IMR-90 (cell line): ENCODE results near the gene MRPS35. TPM values are rescaled to one million over a fixed set of nuclear protein-coding genes. Genes with fewer than 3 reads are reported as not detected.
"Not testable (repeated sequence)": the region's sequence is repeated elsewhere in the genome, so short reads cannot be mapped to it uniquely, and the experiment has no call there.

Experiments used
- ATAC-seq: fragments of 200-7000 bp; cut with Tn5 transposase; 2 replicates; pipeline ENCODE4 v1.9.1; 2020; ENCODE audit warnings: low read depth, mild to moderate bottlenecking, moderate library complexity
- BruUV-seq: library from RNA; stranded (reverse); fragments of 400-500 nt; replicated peaks from 2 replicates; lab custom pipeline; 2021; lab: Mats Ljungman, UMichigan
- CTCF ChIA-PET: fragments of 300-600 bp; formaldehyde crosslinking; extraction: SDS; loops from one replicate; lab custom pipeline; 2021; ENCODE audit warnings: antibody characterized with exemption; lab: Yijun Ruan, JAX
- POLR2A ChIA-PET: fragments of 300-600 bp; sonication (Branson Sonifier 250); formaldehyde crosslinking; loops from one replicate; lab custom pipeline; 2022; ENCODE audit warnings: antibody characterized with exemption; ENCODE audit not compliant: unreplicated experiment; lab: Charles Lee
- DNase-seq: peaks from one replicate; pipeline ENCODE4 v3.0.0; 2013
- H2AFZ ChIP-seq: replicated peaks from 2 replicates; pipeline ENCODE3; 2013; ENCODE audit warnings: low read length, mild to moderate bottlenecking; ENCODE audit not compliant: poor library complexity
- H2AK5ac ChIP-seq: 2 replicates; pipeline ENCODE4 v1.6.1; 2013; ENCODE audit warnings: low read depth, low read length, inconsistent platforms
- H2AK9ac ChIP-seq: replicated peaks from 2 replicates; pipeline ENCODE3; 2013; ENCODE audit warnings: mild to moderate bottlenecking, low read depth, low read length, moderate library complexity; ENCODE audit not compliant: poor library complexity
- H2BK120ac ChIP-seq: 2 replicates; pipeline ENCODE4 v1.6.1; 2013; ENCODE audit warnings: low read depth, low read length, inconsistent platforms
- H2BK15ac ChIP-seq: 3 replicates; pipeline ENCODE4 v1.6.1; 2013; ENCODE audit warnings: low read depth, low read length, inconsistent platforms
- H2BK20ac ChIP-seq: 2 replicates; pipeline ENCODE4 v1.6.1; 2013; ENCODE audit warnings: low read depth, mild to moderate bottlenecking, inconsistent platforms, low read length, moderate library complexity
- H2BK5ac ChIP-seq: 2 replicates; pipeline ENCODE4 v1.6.1; 2013; ENCODE audit warnings: mild to moderate bottlenecking, low read depth, low read length, inconsistent platforms; ENCODE audit not compliant: poor library complexity, severe bottlenecking
- H3K14ac ChIP-seq: replicated peaks from 2 replicates; pipeline ENCODE4 v1.6.1; 2013; ENCODE audit warnings: low read depth, low read length, inconsistent platforms
- H3K18ac ChIP-seq: 2 replicates; pipeline ENCODE4 v1.6.1; 2013; ENCODE audit warnings: low read depth, low read length, control low read depth
- H3K23ac ChIP-seq: 2 replicates; pipeline ENCODE4 v1.6.1; 2013; ENCODE audit warnings: low read depth, low read length, inconsistent platforms
- H3K27ac ChIP-seq: 2 replicates; pipeline ENCODE4 v1.5.1; 2013; ENCODE audit warnings: mild to moderate bottlenecking, control low read depth, low read length; ENCODE audit not compliant: insufficient read depth
- H3K27me3 ChIP-seq: 2 replicates; pipeline ENCODE4 v1.6.1; 2013; ENCODE audit warnings: low read length; ENCODE audit not compliant: control insufficient read depth, insufficient read depth
- H3K36me3 ChIP-seq: 2 replicates; pipeline ENCODE4 v1.6.1; 2013; ENCODE audit warnings: low read length, mixed read lengths; ENCODE audit not compliant: control insufficient read depth, insufficient read depth
- H3K4ac ChIP-seq: 2 replicates; pipeline ENCODE4 v1.6.1; 2013; ENCODE audit warnings: low read depth, low read length, inconsistent platforms
- H3K4me1 ChIP-seq: 2 replicates; pipeline ENCODE4 v1.6.1; 2013; ENCODE audit warnings: low read length, mixed read lengths; ENCODE audit not compliant: control insufficient read depth, insufficient read depth
- H3K4me2 ChIP-seq: 2 replicates; pipeline ENCODE4 v1.6.1; 2013; ENCODE audit warnings: low read depth, mild to moderate bottlenecking, control low read depth, low read length, moderate library complexity
- H3K4me3 ChIP-seq: 2 replicates; pipeline ENCODE4 v1.5.1; 2013; ENCODE audit warnings: low read depth, mild to moderate bottlenecking, control low read depth, low read length, moderate library complexity; ENCODE audit not compliant: insufficient read depth
- H3K56ac ChIP-seq: 2 replicates; pipeline ENCODE4 v1.6.1; 2013; ENCODE audit warnings: low read length, inconsistent platforms; ENCODE audit not compliant: insufficient read depth; ENCODE audit errors: extremely low read depth
- H3K79me1 ChIP-seq, 2 experiments: 2 replicates each; pipeline ENCODE4 v1.6.1; 2013; ENCODE audit warnings: low read length in 2 of 2, inconsistent platforms in 1 of 2, low read depth in 1 of 2
- H3K9ac ChIP-seq: 2 replicates; pipeline ENCODE4 v1.6.1; 2013; ENCODE audit warnings: low read depth, low read length, control low read depth
- H3K9me1 ChIP-seq: 2 replicates; pipeline ENCODE4 v1.6.1; 2013; ENCODE audit warnings: low read length, inconsistent platforms; ENCODE audit not compliant: insufficient read depth
- H3K9me3 ChIP-seq: 2 replicates; pipeline ENCODE4 v1.6.1; 2013; ENCODE audit warnings: low read length; ENCODE audit not compliant: control insufficient read depth, insufficient read depth
- H4K20me1 ChIP-seq: 2 replicates; pipeline ENCODE4 v1.6.1; 2013; ENCODE audit warnings: low read length, inconsistent platforms; ENCODE audit not compliant: insufficient read depth
- H4K5ac ChIP-seq: 2 replicates; pipeline ENCODE4 v1.6.1; 2013; ENCODE audit warnings: mild to moderate bottlenecking, low read depth, low read length, control low read depth
- H4K8ac ChIP-seq, 2 experiments: 2 replicates each; pipeline ENCODE4 v1.6.1; 2013; ENCODE audit warnings: low read depth in 2 of 2, low read length in 2 of 2, control low read depth in 1 of 2, inconsistent platforms in 1 of 2
- H4K91ac ChIP-seq: 2 replicates; pipeline ENCODE4 v1.6.1; 2013; ENCODE audit warnings: low read depth, low read length, inconsistent platforms; ENCODE audit not compliant: insufficient read depth
- CHD1 ChIP-seq: IDR thresholded peaks from 2 replicates; pipeline ENCODE4 v1.6.1; 2012; ENCODE audit warnings: low read depth, low read length, improper control_type of control experiment
- FOS ChIP-seq: fragments of 150-350 bp; IDR thresholded peaks from 2 replicates; pipeline ENCODE4 v1.6.1; 2016; ENCODE audit warnings: low read depth, low read length
- MAFK ChIP-seq: IDR thresholded peaks from 2 replicates; pipeline ENCODE4 v1.6.1; 2012; ENCODE audit warnings: low read depth, low read length, improper control_type of control experiment
- MAZ ChIP-seq: IDR thresholded peaks from 2 replicates; pipeline ENCODE4 v1.6.1; 2012; ENCODE audit warnings: low read depth, mild to moderate bottlenecking, low read length, improper control_type of control experiment, moderate library complexity, borderline replicate concordance
- NFE2L2 ChIP-seq: fragments of 150-350 bp; IDR thresholded peaks from 2 replicates; pipeline ENCODE4 v1.6.1; 2016; ENCODE audit warnings: low read depth, mild to moderate bottlenecking, low read length
- RAD21 ChIP-seq: IDR thresholded peaks from 2 replicates; pipeline ENCODE4 v1.6.1; 2012; ENCODE audit warnings: low read length, improper control_type of control experiment
- RCOR1 ChIP-seq: IDR thresholded peaks from 2 replicates; pipeline ENCODE4 v1.6.1; 2012; ENCODE audit warnings: mild to moderate bottlenecking, low read length, improper control_type of control experiment; ENCODE audit not compliant: insufficient replicate concordance
- SMC3 ChIP-seq: fragments of 150-350 bp; IDR thresholded peaks from 2 replicates; pipeline ENCODE4 v1.6.1; 2016; ENCODE audit warnings: low read depth, mild to moderate bottlenecking, antibody characterized with exemption, low read length, moderate library complexity
- WGBS, 2 experiments: methylation state at CpG; one replicate each; pipeline versions ENCODE4 v1.1.5 to v1.1.7; 2013; ENCODE audit warnings: missing lambda C conversion rate in 2 of 2; ENCODE audit not compliant: insufficient read length in 1 of 2; ENCODE audit errors: extremely low coverage in 2 of 2; 5-methylcytosine and 5-hydroxymethylcytosine counted together
- dilution Hi-C: fragments of 300-500 bp; cut with HindIII; formaldehyde crosslinking; loops from one replicate; pipeline ENCODE4 v1.14.3; 2018; ENCODE audit warnings: low sequenced_read_pairs; ENCODE audit not compliant: unreplicated experiment
- in situ Hi-C: fragments of 300-500 bp; cut with MboI; formaldehyde crosslinking; loops from 3 replicates; pipeline ENCODE4 v1.14.3; 2019; ENCODE audit warnings: low sequenced_read_pairs, inconsistent platforms, mixed read lengths
- intact Hi-C: fragments of 100-400 bp; cut with micrococcal nuclease; formaldehyde crosslinking; loops from 2 replicates; pipeline ENCODE4 v1.10.0; 2022
- polyA plus RNA-seq, 3 experiments: library from polyadenylated mRNA; depleted of rRNA; stranded (reverse); fragments of >200 nt; gene quantifications; 2 replicates each; pipeline ENCODE4 v1.2.3, GENCODE V29; 2012; ENCODE audit warnings: low replicate concordance in 1 of 3
- total RNA-seq: library from RNA; depleted of rRNA; stranded (reverse); fragments of >200 nt; gene quantifications from 2 replicates; pipeline ENCODE4 v1.2.3, GENCODE V29; 2012
- TF ChIP-seq, protein P1 (sequence below): fragments of 150-350 bp; IDR thresholded peaks from 2 replicates; pipeline ENCODE4 v1.6.1; 2017; ENCODE audit warnings: mild to moderate bottlenecking, antibody characterized with exemption, low read length, low read depth

The MRPS35 gene
- total and polyA plus RNA-seq, 2 of the 4 experiments (the other 2 are of a cell fraction): 27.4 to 40.1 TPM

DNA sequence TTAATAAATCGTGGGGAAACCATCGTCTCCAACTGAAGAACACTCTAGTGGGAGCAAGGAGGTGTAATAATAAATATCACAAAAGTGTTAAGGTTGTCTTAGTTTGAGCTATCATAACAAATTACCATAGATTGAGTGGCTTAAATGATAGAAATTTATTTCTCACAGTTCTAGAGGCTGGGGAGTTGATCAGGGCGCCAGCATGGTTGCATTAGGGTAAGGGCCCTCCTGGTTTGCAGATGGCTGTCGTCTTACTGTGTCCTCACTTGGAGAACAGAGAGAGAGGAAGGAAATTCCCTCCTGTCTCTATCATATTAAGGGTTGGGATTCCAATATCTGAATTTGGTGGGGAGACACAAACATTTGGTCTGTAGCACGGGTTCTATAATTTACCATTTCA is 33.0 kb downstream of the MRPS35 start:
- Histone ChIP-seq H3K27me3 (no peaks in the 10 kb centered on the region), H3K4ac (no peak overlapping the region), H2BK5ac (no peak overlapping the region), H3K4me1 (peaks cover 4% of the 10 kb centered on the region), H4K8ac (no peak overlapping the region), H2AK9ac (no peak overlapping the region), H2AFZ (no peak overlapping the region), H2BK15ac (no peak overlapping the region), H3K23ac (no peak overlapping the region), H3K79me1 (peaks cover 11 to 20% of the 10 kb centered on the region in 2 experiments), H3K56ac (no peak overlapping the region), H3K4me2 (no peak overlapping the region), H3K36me3 (peaks cover 14% of the 10 kb centered on the region), H3K18ac (no peak overlapping the region), H4K91ac (no peak overlapping the region), H3K9me3 (no peaks in the 10 kb centered on the region), H3K14ac (no peak overlapping the region), H4K5ac (no peak overlapping the region), H3K9ac (no peak overlapping the region), H3K4me3 (no peak overlapping the region), H4K20me1 (peaks cover 6% of the 10 kb centered on the region; the same call in 1 of the 2 replicates), H2AK5ac (no peak overlapping the region), H3K27ac (no peak overlapping the region), H2BK20ac (no peak overlapping the region), H2BK120ac (no peak overlapping the region), H3K9me1 (peaks cover 3% of the 10 kb centered on the region; the same call in 1 of the 2 replicates)
- ChIA-PET POLR2A (no interaction called here), CTCF (no interaction called here)
- ATAC-seq: no peak
- intact Hi-C loops: no loop called here
- dilution Hi-C loops: no loop called here
- in situ Hi-C loops: loop anchor here (10.0 to 25.0 kb wide), 2 partner anchors 431 to 1244 kb away; no protein-coding TSS in a partner anchor
- WGBS, 2 experiments: no CpG with 5 or more reads among the region's 5 CpGs
- TF ChIP-seq MAFK (no peak), RCOR1 (no peak), NFE2L2 (no peak), FOS (no peak), MAZ (no peak), CHD1 (no peak), SMC3 (no peak), RAD21 (no peak)
- TF ChIP-seq, protein P1, sequence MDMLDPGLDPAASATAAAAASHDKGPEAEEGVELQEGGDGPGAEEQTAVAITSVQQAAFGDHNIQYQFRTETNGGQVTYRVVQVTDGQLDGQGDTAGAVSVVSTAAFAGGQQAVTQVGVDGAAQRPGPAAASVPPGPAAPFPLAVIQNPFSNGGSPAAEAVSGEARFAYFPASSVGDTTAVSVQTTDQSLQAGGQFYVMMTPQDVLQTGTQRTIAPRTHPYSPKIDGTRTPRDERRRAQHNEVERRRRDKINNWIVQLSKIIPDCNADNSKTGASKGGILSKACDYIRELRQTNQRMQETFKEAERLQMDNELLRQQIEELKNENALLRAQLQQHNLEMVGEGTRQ: no peak
- no peak for DNase-seq
- no TSS peak for BruUV-seq

DNA sequence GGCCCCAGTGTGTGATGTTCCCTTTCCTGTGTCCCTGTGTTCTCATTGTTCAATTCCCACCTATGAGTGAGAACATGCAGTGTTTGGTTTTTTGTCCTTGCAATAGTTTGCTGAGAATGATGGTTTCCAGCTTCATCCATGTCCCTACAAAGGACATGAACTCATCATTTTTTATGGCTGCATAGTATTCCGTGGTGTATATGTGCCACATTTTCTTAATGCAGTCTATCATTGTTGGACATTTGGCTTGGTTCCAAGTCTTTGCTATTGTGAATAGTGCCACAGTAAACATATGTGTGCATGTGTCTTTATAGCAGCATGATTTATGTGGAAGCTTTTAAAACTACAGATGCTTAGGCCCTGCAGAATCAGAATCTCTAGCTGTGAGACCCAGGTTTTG is 35.1 kb downstream of the MRPS35 start:
- peaks cover 18 to 32% of the 10 kb centered on the region in 2 experiments for H3K79me1 ChIP-seq
- dilution Hi-C loops, H3K9me3 ChIP-seq, H3K9ac ChIP-seq, H3K23ac ChIP-seq, H4K91ac ChIP-seq, H3K27ac ChIP-seq, H2AK5ac ChIP-seq, H3K4me2 ChIP-seq, H4K8ac ChIP-seq, intact Hi-C loops, H2BK5ac ChIP-seq, H3K4ac ChIP-seq, H3K4me3 ChIP-seq, H3K56ac ChIP-seq, H3K9me1 ChIP-seq, H3K18ac ChIP-seq, H4K20me1 ChIP-seq, H2BK20ac ChIP-seq, H3K27me3 ChIP-seq, ATAC-seq, H2AFZ ChIP-seq, H3K4me1 ChIP-seq, H4K5ac ChIP-seq, H3K14ac ChIP-seq, POLR2A ChIA-PET, H2BK15ac ChIP-seq, H2BK120ac ChIP-seq, DNase-seq, BruUV-seq, H2AK9ac ChIP-seq: not testable (repeated sequence)
- WGBS, 2 experiments: no CpG with 5 or more reads among the region's 1 CpG
- H3K36me3 ChIP-seq: peaks cover 11% of the 10 kb centered on the region
- in situ Hi-C loops: loop anchor here (10.0 to 25.0 kb wide), 2 partner anchors 429 to 1242 kb away; no protein-coding TSS in a partner anchor
- CTCF ChIA-PET: interaction anchor here (1.0 kb wide), 1 partner anchor 13 kb away, joined by 4 read pairs; no protein-coding TSS in a partner anchor
